ENCODE results near the gene CPPED1. TPM values are rescaled to one million over a fixed set of nuclear protein-coding genes. Genes with fewer than 3 reads are reported as not detected.

Gene CPPED1
- total and polyA plus RNA-seq, 10 of the 15 experiments (the other 5 are each of a cell fraction or from before 2014, with no cell fraction given) = 7.1 to 39.0 (median 16.0) TPM

DNA sequence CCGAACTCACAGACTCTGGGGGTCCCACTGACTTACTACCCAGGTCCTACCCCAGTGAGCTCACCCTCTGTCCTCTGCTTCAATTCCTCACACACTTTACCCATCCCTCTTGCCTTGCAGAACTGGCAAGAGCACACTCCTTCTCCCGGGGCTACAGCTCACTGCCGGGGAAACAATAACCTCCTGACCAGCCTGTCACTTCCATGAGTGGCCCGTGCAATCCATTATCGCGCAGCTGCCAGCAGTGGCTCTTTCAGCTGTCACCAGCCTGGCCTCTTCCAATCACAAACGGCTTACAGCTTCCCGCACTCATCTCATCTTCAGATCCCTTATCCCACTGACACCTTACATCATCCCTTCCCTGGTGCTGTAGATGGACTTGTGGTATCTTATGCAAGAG is 79.5 kb downstream of the CPPED1 start:
- Histone ChIP-seq H4K20me1 (ENCODE audit: control insufficient read depth, insufficient read depth) (no peaks in the 10 kb centered on the region), H3K79me2 (ENCODE audit: control insufficient read depth, insufficient read depth, low read length) (no peaks in the 10 kb centered on the region)
- 91% methylated on average over 8 of the region's 8 CpGs for WGBS (ENCODE audit: insufficient coverage, insufficient replicate concordance, low lambda C conversion rate, missing lambda C conversion rate)

More for the DNA sequence above, 79.5 kb downstream of the CPPED1 start:
- Histone ChIP-seq H3K9ac (ENCODE audit: control insufficient read depth, insufficient read depth, low read length) (no peak overlapping the region), H3K27me3 (replicated peaks in 1 of 2; ENCODE audit: control insufficient read depth in 2 of 2, insufficient read depth in 2 of 2, low read length in 1 of 2) (no peaks in the 10 kb centered on the region), H3K4me1 (ENCODE audit: control insufficient read depth, insufficient read depth, low read length) (no peaks in the 10 kb centered on the region), H3K4me2 (ENCODE audit: control insufficient read depth, insufficient read depth) (no peak overlapping the region), H3K4me3 (no peak overlapping the region), H2AFZ (ENCODE audit: control insufficient read depth, low read depth, low read length) (no peak overlapping the region), H3K9me3 (replicated peaks; ENCODE audit: control insufficient read depth, insufficient read depth, low read length) (no peaks in the 10 kb centered on the region; the same call in 2 of the 3 replicates), H3K36me3 (ENCODE audit: control insufficient read depth in 2 of 2, insufficient read depth in 2 of 2, low read length in 1 of 2) (no peaks in the 10 kb centered on the region), H3K27ac (ENCODE audit: control insufficient read depth, insufficient read depth) (no peak overlapping the region)
- in situ Hi-C loops (cut with MboI) (no loop called here), intact Hi-C loops (cut with micrococcal nuclease; ENCODE audit: unreplicated experiment) (no loop called here)
- no peak for FAIRE-seq
- CTCF ChIA-PET = no interaction called here
- TF ChIP-seq WRNIP1 (IDR thresholded peaks at IDR 0.05; ENCODE audit: borderline replicate concordance, low read depth, low read length) (no peak), NRF1 (conservative IDR thresholded peaks at IDR 0.05; ENCODE audit: low read depth, low read length) (no peak), BRCA1 (IDR thresholded peaks at IDR 0.05; ENCODE audit: low read depth, low read length) (no peak), CREM (IDR thresholded peaks at IDR 0.05; ENCODE audit: low read depth) (no peak), BMI1 (IDR thresholded peaks at IDR 0.05; ENCODE audit: borderline replicate concordance) (no peak), FOXM1 (IDR thresholded peaks at IDR 0.05; ENCODE audit: low read depth, low read length) (no peak), YY1 (IDR thresholded peaks at IDR 0.05; ENCODE audit: low read depth, low read length) (no peak), TCF7 (IDR thresholded peaks at IDR 0.05; ENCODE audit: borderline replicate concordance) (no peak), RUNX3 (IDR thresholded peaks at IDR 0.05; ENCODE audit: low read length) (no peak), GABPA (IDR thresholded peaks at IDR 0.05; ENCODE audit: low read depth) (no peak), SMARCA5 (IDR thresholded peaks at IDR 0.05) (no peak), EGR1 (IDR thresholded peaks at IDR 0.05; ENCODE audit: borderline replicate concordance in 1 of 2, low read depth in 2 of 2, low read length in 2 of 2) (no peak)
- TF ChIP-seq, protein P1, sequence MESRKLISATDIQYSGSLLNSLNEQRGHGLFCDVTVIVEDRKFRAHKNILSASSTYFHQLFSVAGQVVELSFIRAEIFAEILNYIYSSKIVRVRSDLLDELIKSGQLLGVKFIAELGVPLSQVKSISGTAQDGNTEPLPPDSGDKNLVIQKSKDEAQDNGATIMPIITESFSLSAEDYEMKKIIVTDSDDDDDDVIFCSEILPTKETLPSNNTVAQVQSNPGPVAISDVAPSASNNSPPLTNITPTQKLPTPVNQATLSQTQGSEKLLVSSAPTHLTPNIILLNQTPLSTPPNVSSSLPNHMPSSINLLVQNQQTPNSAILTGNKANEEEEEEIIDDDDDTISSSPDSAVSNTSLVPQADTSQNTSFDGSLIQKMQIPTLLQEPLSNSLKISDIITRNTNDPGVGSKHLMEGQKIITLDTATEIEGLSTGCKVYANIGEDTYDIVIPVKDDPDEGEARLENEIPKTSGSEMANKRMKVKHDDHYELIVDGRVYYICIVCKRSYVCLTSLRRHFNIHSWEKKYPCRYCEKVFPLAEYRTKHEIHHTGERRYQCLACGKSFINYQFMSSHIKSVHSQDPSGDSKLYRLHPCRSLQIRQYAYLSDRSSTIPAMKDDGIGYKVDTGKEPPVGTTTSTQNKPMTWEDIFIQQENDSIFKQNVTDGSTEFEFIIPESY (IDR thresholded peaks at IDR 0.05) = no peak
- TF ChIP-seq, protein P2, sequence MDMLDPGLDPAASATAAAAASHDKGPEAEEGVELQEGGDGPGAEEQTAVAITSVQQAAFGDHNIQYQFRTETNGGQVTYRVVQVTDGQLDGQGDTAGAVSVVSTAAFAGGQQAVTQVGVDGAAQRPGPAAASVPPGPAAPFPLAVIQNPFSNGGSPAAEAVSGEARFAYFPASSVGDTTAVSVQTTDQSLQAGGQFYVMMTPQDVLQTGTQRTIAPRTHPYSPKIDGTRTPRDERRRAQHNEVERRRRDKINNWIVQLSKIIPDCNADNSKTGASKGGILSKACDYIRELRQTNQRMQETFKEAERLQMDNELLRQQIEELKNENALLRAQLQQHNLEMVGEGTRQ (IDR thresholded peaks at IDR 0.05; ENCODE audit: borderline replicate concordance, low read depth, low read length) = no peak
- TF ChIP-seq, protein P3, sequence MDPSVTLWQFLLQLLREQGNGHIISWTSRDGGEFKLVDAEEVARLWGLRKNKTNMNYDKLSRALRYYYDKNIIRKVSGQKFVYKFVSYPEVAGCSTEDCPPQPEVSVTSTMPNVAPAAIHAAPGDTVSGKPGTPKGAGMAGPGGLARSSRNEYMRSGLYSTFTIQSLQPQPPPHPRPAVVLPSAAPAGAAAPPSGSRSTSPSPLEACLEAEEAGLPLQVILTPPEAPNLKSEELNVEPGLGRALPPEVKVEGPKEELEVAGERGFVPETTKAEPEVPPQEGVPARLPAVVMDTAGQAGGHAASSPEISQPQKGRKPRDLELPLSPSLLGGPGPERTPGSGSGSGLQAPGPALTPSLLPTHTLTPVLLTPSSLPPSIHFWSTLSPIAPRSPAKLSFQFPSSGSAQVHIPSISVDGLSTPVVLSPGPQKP (IDR thresholded peaks at IDR 0.05; ENCODE audit: low read depth, low read length) = no peak
- RAD21 ChIA-PET (ENCODE audit: unreplicated experiment) = no interaction called here
- SMC1A ChIA-PET (ENCODE audit: uncharacterized antibody, unreplicated experiment) = no interaction called here
- DNase-seq (ENCODE audit: low read depth, low spot score) = no peak
- POLR2A ChIA-PET = interaction anchor here (0.6 kb wide), 1 partner anchor 121 kb away, joined by 3 read pairs; no protein-coding TSS in a partner anchor
- ATAC-seq = no peak
- no TSS peak for BruUV-seq (replicated peaks)
